BLaER1 (cell line): ENCODE data around the gene CDC20.

Experiments used
- H3K27ac ChIP-seq: shearing (Covaris generic); formaldehyde crosslinking; 2 replicates; pipeline ENCODE4 v1.8.1; 2022
- H3K27me3 ChIP-seq: shearing (Covaris generic); formaldehyde crosslinking; 2 replicates; pipeline ENCODE4 v1.8.1; 2022
- H3K36me3 ChIP-seq: shearing (Covaris generic); formaldehyde crosslinking; 2 replicates; pipeline ENCODE4 v1.8.1; 2022
- H3K4me1 ChIP-seq: shearing (Covaris generic); formaldehyde crosslinking; 2 replicates; pipeline ENCODE4 v1.8.1; 2022
- H3K4me2 ChIP-seq: shearing (Covaris generic); formaldehyde crosslinking; 2 replicates; pipeline ENCODE4 v1.8.1; 2022
- H3K4me3 ChIP-seq: shearing (Covaris generic); formaldehyde crosslinking; 2 replicates; pipeline ENCODE4 v1.8.1; 2022
- H3K9ac ChIP-seq: shearing (Covaris generic); formaldehyde crosslinking; 2 replicates; pipeline ENCODE4 v1.8.1; 2022
- H3K9me3 ChIP-seq: shearing (Covaris generic); formaldehyde crosslinking; 2 replicates; pipeline ENCODE4 v1.8.1; 2022
- H4K20me1 ChIP-seq: shearing (Covaris generic); formaldehyde crosslinking; 2 replicates; pipeline ENCODE4 v1.8.1; 2022
- Cebpa-rat ChIP-seq: shearing (Covaris generic); IDR thresholded peaks from 2 replicates; pipeline ENCODE4 v1.8.1; 2022

The CDC20 gene

DNA sequence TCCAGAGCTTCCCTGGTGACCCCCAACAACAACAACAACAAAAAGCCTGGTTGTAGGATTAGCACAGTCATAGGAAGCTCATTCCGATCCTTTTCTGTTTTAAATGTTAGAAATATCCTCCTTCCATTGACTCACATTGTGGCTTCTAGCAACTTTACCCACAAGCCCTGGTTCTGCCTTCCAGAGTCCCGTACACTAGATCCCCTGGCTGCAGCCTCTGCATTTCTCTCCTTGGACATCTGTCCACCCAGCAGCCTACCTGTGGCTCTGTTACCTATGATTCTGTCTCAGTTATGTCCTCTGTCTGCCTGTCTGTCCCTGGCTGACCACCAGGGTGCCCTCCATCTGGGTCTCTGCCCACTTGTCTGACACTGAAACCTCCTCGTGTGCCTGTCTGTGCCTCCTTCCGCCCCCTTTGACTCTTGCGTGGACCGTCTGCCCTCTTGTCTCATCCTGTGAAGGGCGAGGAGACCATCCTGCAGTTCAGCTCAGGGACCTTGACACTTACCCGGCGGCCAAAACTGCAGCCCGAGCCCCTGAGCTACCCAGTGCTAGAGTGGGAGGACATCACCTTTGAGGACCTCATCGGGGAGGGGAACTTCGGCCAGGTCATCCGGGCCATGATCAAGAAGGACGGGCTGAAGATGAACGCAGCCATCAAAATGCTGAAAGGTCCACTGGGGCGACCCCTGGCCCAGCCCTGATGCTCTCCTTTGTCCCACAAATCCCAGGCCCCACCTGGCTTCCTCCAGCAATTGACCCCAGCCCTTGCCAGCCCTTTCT lies 41.9 kb upstream of the CDC20 start:
- no peak for TF ChIP-seq Cebpa-rat
- no peaks in the 10 kb centered on the region for H3K27me3 ChIP-seq
- H3K4me2 ChIP-seq, result no peak overlapping the region
- H3K9me3 ChIP-seq, result no peaks in the 10 kb centered on the region
- no peak overlapping the region for H3K4me3 ChIP-seq
- H4K20me1 ChIP-seq, result no peaks in the 10 kb centered on the region
- H3K27ac ChIP-seq, result no peak overlapping the region
- no peak overlapping the region for H3K9ac ChIP-seq
- H3K4me1 ChIP-seq, result no peaks in the 10 kb centered on the region
- H3K36me3 ChIP-seq, result no peaks in the 10 kb centered on the region

DNA sequence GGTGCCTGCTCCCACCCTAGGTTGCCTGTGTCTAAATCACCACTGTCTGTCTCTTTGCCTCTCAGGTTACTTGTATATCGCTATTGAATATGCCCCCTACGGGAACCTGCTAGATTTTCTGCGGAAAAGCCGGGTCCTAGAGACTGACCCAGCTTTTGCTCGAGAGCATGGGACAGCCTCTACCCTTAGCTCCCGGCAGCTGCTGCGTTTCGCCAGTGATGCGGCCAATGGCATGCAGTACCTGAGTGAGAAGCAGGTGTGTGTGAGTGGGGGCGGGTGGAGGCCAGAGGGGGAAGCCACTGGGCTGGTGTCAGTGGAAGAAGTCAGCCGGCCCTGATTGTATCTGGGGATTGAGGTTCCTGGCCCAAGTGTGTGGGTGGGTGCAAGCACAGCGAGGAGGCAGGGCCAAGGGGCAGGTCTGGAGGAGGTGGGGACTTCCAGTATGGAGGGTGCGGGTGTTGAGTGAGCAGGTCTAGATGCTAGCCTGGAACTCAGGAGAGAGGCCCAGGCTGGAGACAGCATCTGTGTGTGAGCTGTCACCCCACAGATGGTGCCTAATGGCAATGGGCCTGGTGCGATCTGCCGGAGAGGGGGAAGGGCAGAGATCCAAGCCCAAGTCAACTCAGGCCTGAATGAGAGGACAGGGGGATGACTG lies 40.8 kb upstream of the CDC20 start:
- no peak for TF ChIP-seq Cebpa-rat
- no peak overlapping the region for H3K4me2 ChIP-seq
- H3K9ac ChIP-seq, result no peak overlapping the region
- H3K4me1 ChIP-seq, result no peaks in the 10 kb centered on the region
- no peaks in the 10 kb centered on the region for H3K36me3 ChIP-seq
- H4K20me1 ChIP-seq, result no peaks in the 10 kb centered on the region
- H3K27me3 ChIP-seq, result no peaks in the 10 kb centered on the region
- no peaks in the 10 kb centered on the region for H3K9me3 ChIP-seq
- H3K4me3 ChIP-seq, result no peak overlapping the region
- no peak overlapping the region for H3K27ac ChIP-seq

DNA sequence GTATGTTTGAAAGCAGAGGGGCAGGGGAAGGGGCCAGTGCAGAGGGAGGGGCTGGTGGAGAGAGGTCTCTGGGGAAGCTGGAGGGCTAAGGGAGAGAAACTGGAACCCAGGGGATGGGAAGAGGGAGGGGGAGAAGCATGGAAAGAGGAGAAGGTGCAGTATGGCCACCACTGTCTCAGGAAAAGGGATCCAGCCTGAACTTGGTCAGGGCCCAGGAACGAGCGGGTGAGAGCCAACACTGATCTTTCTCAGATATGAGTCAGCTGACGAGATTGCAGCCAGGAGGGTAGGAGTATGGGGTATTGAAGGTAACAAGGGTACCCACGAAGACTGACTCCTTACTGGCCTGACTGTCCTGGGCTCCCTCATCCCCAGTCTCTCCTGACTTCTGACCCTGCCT lies 40.0 kb upstream of the CDC20 start:
- H3K27me3 ChIP-seq, result no peaks in the 10 kb centered on the region
- TF ChIP-seq Cebpa-rat, result no peak
- H3K36me3 ChIP-seq, result no peaks in the 10 kb centered on the region
- no peak overlapping the region for H3K27ac ChIP-seq
- no peak overlapping the region for H3K4me3 ChIP-seq
- H3K9me3 ChIP-seq, result no peaks in the 10 kb centered on the region
- H3K9ac ChIP-seq, result no peak overlapping the region
- no peak overlapping the region for H3K4me2 ChIP-seq
- H3K4me1 ChIP-seq, result no peaks in the 10 kb centered on the region
- H4K20me1 ChIP-seq, result no peaks in the 10 kb centered on the region

DNA sequence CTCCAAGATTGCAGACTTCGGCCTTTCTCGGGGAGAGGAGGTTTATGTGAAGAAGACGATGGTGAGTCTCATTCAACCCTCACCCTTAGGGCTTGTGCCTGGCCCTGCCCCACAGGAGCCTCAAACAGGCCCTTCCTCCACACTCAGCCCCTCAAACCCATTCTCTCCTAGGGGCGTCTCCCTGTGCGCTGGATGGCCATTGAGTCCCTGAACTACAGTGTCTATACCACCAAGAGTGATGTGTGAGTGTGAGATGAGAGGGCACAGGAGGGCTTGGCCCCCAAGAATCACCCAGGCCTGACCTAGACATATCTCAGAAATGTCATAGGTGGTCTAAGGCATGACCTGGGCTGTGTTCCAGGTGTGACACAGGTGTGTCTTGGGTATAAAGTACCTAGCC lies 39.5 kb upstream of the CDC20 start:
- Histone ChIP-seq H3K9ac (no peak overlapping the region), H3K4me3 (no peak overlapping the region), H3K4me1 (peaks cover under 1% of the 10 kb centered on the region; the same call in 1 of the 2 replicates), H3K27ac (no peak overlapping the region), H3K9me3 (no peaks in the 10 kb centered on the region), H3K27me3 (no peaks in the 10 kb centered on the region), H3K4me2 (no peak overlapping the region), H3K36me3 (no peaks in the 10 kb centered on the region), H4K20me1 (no peaks in the 10 kb centered on the region)
- TF ChIP-seq Cebpa-rat, result no peak

DNA sequence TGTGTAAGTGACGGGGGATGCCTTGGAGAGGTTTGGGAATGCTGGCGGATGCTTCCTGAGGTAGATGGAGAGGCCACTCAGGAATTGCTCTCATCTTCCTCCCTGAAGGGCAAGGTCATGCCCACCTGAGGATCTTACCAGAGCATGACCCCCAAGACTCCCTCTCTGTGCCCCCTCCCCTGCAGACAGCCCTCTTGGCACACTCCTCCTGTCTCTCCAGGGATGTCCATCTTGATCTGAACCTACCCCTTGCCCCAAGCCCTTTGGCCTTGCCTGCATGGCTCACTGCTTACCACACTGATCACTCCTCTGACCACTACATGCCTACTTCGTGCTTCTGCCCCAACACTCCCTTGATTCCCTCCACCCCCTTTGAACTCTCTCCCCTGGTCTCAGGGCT lies 39.0 kb upstream of the CDC20 start:
- no peaks in the 10 kb centered on the region for H3K27me3 ChIP-seq
- H3K9me3 ChIP-seq, result no peaks in the 10 kb centered on the region
- no peak for TF ChIP-seq Cebpa-rat
- no peak overlapping the region for H3K27ac ChIP-seq
- H3K36me3 ChIP-seq, result no peaks in the 10 kb centered on the region
- peaks cover 5% of the 10 kb centered on the region for H3K4me1 ChIP-seq
- H3K9ac ChIP-seq, result no peak overlapping the region
- no peak overlapping the region for H3K4me3 ChIP-seq
- H3K4me2 ChIP-seq, result no peak overlapping the region
- no peaks in the 10 kb centered on the region for H4K20me1 ChIP-seq

DNA sequence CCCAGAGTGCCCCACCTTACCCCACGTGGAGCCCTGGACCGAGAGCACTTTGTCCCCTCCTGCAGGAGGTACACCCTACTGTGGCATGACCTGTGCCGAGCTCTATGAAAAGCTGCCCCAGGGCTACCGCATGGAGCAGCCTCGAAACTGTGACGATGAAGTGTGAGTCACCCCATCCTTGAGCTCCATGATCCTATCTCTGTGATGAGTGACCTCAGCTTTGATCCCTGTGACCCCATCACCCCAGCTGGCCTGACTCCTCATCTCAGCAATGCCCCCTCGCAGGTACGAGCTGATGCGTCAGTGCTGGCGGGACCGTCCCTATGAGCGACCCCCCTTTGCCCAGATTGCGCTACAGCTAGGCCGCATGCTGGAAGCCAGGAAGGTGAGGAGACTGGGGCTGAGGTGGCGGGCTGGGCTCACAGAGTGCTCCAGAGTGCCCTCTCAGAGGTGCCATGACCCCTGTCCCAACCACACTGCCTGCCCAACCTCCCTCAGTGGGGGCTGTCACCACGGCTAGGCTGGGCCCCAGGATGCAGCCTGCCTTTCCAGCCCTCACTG lies 37.4 kb upstream of the CDC20 start:
- H3K4me2 ChIP-seq, result no peak overlapping the region
- peaks cover 8% of the 10 kb centered on the region for H3K9me3 ChIP-seq
- no peaks in the 10 kb centered on the region for H3K27me3 ChIP-seq
- H3K36me3 ChIP-seq, result no peaks in the 10 kb centered on the region
- no peaks in the 10 kb centered on the region for H4K20me1 ChIP-seq
- peaks cover 7% of the 10 kb centered on the region for H3K4me1 ChIP-seq
- no peak overlapping the region for H3K27ac ChIP-seq
- no peak overlapping the region for H3K9ac ChIP-seq
- H3K4me3 ChIP-seq, result no peak overlapping the region
- no peak for TF ChIP-seq Cebpa-rat

DNA sequence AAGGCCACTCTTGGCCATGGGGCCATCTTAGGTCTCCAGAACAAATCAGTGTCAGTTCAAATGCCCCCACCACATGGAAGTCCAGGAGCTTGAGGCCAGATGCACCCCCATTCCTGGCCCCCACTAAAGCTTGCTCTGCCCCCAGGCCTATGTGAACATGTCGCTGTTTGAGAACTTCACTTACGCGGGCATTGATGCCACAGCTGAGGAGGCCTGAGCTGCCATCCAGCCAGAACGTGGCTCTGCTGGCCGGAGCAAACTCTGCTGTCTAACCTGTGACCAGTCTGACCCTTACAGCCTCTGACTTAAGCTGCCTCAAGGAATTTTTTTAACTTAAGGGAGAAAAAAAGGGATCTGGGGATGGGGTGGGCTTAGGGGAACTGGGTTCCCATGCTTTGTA lies 36.3 kb upstream of the CDC20 start:
- Histone ChIP-seq H3K4me2 (no peak overlapping the region), H4K20me1 (no peaks in the 10 kb centered on the region), H3K27me3 (no peaks in the 10 kb centered on the region), H3K9ac (no peak overlapping the region), H3K4me1 (peaks cover 7% of the 10 kb centered on the region), H3K36me3 (no peaks in the 10 kb centered on the region), H3K27ac (no peak overlapping the region), H3K4me3 (no peak overlapping the region), H3K9me3 (peaks cover 13% of the 10 kb centered on the region)
- TF ChIP-seq Cebpa-rat, result no peak

DNA sequence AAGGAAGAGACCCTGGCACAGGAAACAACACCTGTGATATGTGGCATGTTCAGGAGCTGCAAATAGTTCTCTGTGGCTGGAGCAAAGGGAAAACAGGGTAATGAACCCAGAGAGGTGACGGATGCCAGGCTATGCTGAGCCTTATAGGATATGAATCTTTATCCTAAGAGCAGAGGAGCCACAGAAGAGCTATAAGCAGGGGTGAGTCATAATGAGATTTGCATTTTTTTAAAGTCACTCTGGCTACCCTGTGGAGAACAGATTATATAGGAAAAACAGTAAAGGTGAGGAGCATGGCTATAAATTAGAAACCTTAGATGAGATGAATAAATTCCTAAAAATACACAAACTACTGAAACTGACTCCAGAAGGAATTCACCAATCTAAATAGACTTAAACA lies 34.0 kb upstream of the CDC20 start:
- peak overlapping the region; percentile 43 for H3K4me2 ChIP-seq
- TF ChIP-seq Cebpa-rat, result no peak
- H3K27me3 ChIP-seq, result no peaks in the 10 kb centered on the region
- H3K36me3 ChIP-seq, result no peaks in the 10 kb centered on the region
- H3K4me3 ChIP-seq, result no peak overlapping the region
- no peaks in the 10 kb centered on the region for H4K20me1 ChIP-seq
- H3K4me1 ChIP-seq, result peaks cover 11% of the 10 kb centered on the region
- H3K27ac ChIP-seq, result no peak overlapping the region
- H3K9me3 ChIP-seq, result peaks cover 21% of the 10 kb centered on the region
- no peak overlapping the region for H3K9ac ChIP-seq

DNA sequence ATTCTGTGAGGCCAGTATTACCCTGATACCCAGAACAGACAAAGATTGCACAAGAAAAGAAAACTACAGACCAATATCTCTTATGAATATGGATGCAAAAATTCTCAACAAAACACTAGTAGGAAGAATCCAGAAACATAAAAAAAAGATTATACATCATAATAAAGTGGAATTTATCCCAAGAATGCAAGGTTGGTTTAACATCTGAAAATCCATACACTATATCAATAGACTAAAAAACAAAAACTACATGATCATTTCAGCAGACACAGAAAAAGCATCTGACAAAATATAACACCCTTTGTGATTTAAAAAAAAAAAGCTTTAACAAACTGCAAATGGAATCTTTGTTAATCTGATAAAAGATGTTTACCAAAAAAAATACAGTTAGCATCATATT lies 33.4 kb upstream of the CDC20 start:
- no peak overlapping the region for H3K4me3 ChIP-seq
- TF ChIP-seq Cebpa-rat, result no peak

DNA sequence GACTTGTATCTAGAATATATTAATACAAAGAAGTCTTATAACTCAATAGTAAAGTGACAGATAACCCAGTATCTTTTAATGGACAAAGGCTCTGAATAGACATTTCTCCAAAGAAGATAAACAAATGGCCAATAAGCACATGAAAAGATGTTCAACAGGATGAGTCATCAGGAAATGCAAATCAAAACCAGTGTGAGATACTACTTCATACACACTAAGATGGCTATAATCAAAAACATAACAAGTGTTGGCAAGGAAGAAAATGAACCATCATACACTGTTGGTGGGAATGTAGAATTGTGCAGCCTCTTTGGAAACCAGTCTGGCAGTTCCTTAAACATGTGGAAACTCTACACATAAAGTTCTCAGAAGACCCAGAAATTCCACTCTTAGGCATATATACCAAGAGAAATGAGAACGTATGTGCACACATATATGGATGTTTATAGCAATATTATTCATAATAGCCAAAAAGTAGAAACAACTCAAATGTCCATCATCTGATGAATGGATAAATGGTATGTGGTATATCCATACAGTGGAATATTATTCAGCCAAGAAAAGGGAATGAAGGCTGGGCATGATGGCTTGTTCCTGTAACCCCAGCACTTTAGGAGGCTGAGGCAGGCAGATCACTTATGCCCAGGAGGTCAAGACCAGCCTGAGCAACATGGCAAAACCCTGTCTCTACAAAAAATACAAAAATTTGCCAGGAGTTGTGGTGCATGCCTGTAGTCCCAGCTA lies 31.1 kb upstream of the CDC20 start:
- Histone ChIP-seq H3K4me3 (no peak overlapping the region), H3K27me3 (no peaks in the 10 kb centered on the region), H3K4me1 (peaks cover 28% of the 10 kb centered on the region), H3K9ac (no peak overlapping the region), H3K9me3 (peaks cover 21% of the 10 kb centered on the region), H3K4me2 (no peak overlapping the region), H4K20me1 (no peaks in the 10 kb centered on the region), H3K36me3 (no peaks in the 10 kb centered on the region), H3K27ac (no peak overlapping the region)
- TF ChIP-seq Cebpa-rat, result no peak

More for the DNA sequence above, 33.4 kb upstream of the CDC20 start:
- Histone ChIP-seq H3K9ac (no peak overlapping the region), H4K20me1 (no peaks in the 10 kb centered on the region), H3K4me2 (no peak overlapping the region), H3K9me3 (peaks cover 21% of the 10 kb centered on the region), H3K27me3 (no peaks in the 10 kb centered on the region), H3K36me3 (no peaks in the 10 kb centered on the region), H3K27ac (no peak overlapping the region), H3K4me1 (peaks cover 17% of the 10 kb centered on the region)
